ENCODE measurements around the gene NUP205. TPM values are rescaled to one million over a fixed set of nuclear protein-coding genes. Genes with fewer than 3 reads are reported as not detected.
A peak's percentile ranks its signal among the peaks of the same experiment; 100 is the strongest.

NUP205 gene
- total RNA-seq, 4 donors from 2014 or later = 27.6 to 33.9 (median 28.8) TPM

- intact Hi-C loops (cut with DNase I; ENCODE audit: low total_unique reads) = no loop called here
- no peak overlapping the region for H3K4me3 ChIP-seq (ENCODE audit: low read depth, poor library complexity, severe bottlenecking)
- TF ChIP-seq, protein P1, sequence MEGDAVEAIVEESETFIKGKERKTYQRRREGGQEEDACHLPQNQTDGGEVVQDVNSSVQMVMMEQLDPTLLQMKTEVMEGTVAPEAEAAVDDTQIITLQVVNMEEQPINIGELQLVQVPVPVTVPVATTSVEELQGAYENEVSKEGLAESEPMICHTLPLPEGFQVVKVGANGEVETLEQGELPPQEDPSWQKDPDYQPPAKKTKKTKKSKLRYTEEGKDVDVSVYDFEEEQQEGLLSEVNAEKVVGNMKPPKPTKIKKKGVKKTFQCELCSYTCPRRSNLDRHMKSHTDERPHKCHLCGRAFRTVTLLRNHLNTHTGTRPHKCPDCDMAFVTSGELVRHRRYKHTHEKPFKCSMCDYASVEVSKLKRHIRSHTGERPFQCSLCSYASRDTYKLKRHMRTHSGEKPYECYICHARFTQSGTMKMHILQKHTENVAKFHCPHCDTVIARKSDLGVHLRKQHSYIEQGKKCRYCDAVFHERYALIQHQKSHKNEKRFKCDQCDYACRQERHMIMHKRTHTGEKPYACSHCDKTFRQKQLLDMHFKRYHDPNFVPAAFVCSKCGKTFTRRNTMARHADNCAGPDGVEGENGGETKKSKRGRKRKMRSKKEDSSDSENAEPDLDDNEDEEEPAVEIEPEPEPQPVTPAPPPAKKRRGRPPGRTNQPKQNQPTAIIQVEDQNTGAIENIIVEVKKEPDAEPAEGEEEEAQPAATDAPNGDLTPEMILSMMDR (IDR thresholded peaks at IDR 0.05) = no peak
- TF ChIP-seq POLR2A (IDR thresholded peaks at IDR 0.05) = no peak
- DNase-seq (ENCODE audit: low spot score in 2 of 2) = no peak
- 65 to 71% methylated on average over 7 of the region's 7 CpGs for WGBS, 2 donors
These were observed 7.5 kb upstream of the NUP205 start for GRCh38 chr7:135550196-135550595.

- no peak overlapping the region for H3K4me3 ChIP-seq (ENCODE audit: low read depth, poor library complexity, severe bottlenecking)
- TF ChIP-seq POLR2A (IDR thresholded peaks at IDR 0.05) = no peak
- TF ChIP-seq, protein P1 (IDR thresholded peaks at IDR 0.05) = no peak
- no peak for DNase-seq (ENCODE audit: low spot score in 2 of 2)
- 60 to 92% methylated on average over 3 of the region's 3 CpGs for WGBS, 2 donors
- intact Hi-C loops (cut with DNase I; ENCODE audit: low total_unique reads) = no loop called here
These were observed 5.6 kb upstream of the NUP205 start for GRCh38 chr7:135552148-135552547.

GRCh38 chr7:135553346-135553745 lies 4.4 kb upstream of the NUP205 start:
- WGBS, 2 donors = 88 to 94% methylated on average over 3 of the region's 3 CpGs
- intact Hi-C loops (cut with DNase I; ENCODE audit: low total_unique reads) = no loop called here
- no peak for DNase-seq (ENCODE audit: low spot score in 2 of 2)
- TF ChIP-seq, protein P1 (IDR thresholded peaks at IDR 0.05) = no peak
- TF ChIP-seq POLR2A (IDR thresholded peaks at IDR 0.05) = no peak
- H3K4me3 ChIP-seq (ENCODE audit: low read depth, poor library complexity, severe bottlenecking) = no peak overlapping the region

GRCh38 chr7:135558337-135558767 lies 635 bp downstream of the NUP205 start:
- peak overlapping the region; percentile 96 for H3K4me3 ChIP-seq (ENCODE audit: low read depth, poor library complexity, severe bottlenecking)
- 0% methylated on average over 16 of the region's 16 CpGs for WGBS, 2 donors
- peak; percentile 58 to 88 for DNase-seq (ENCODE audit: low spot score in 2 of 2)
- intact Hi-C loops (cut with DNase I; ENCODE audit: low total_unique reads) = no loop called here
- TF ChIP-seq, protein P1 (IDR thresholded peaks at IDR 0.05) = no peak
- TF ChIP-seq POLR2A (IDR thresholded peaks at IDR 0.05) = no peak

GRCh38 chr7:135558881-135559280 lies 1.2 kb downstream of the NUP205 start:
- TF ChIP-seq POLR2A (IDR thresholded peaks at IDR 0.05) = no peak
- TF ChIP-seq, protein P1 (IDR thresholded peaks at IDR 0.05) = no peak
- no peak overlapping the region for H3K4me3 ChIP-seq (ENCODE audit: low read depth, poor library complexity, severe bottlenecking)
- no peak for DNase-seq (ENCODE audit: low spot score in 2 of 2)
- intact Hi-C loops (cut with DNase I; ENCODE audit: low total_unique reads) = no loop called here
- WGBS, 2 donors = 53 to 55% methylated on average over 5 of the region's 5 CpGs

DNA sequence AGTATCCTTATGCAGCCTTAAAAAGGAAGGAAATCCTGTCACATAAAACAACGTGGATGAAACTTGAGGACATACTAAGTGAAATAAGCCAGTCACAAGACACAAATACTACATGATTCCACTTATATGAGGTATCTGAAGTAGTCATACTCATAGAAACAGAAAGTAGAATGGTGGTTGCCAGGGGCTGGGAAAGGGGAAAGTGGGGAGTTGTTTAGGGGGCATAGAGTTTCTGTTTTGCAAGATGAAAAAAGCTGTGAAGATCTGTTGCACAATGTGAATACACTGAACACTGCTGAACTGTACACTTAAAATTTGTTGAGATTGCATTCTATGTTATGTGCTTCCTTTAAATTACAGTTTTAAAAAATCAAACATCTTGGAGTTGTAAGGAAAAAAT lies 2.9 kb downstream of the NUP205 start:
- no peak for TF ChIP-seq POLR2A (IDR thresholded peaks at IDR 0.05)
- TF ChIP-seq, protein P1 (IDR thresholded peaks at IDR 0.05) = no peak
- DNase-seq (ENCODE audit: low spot score in 2 of 2) = no peak
- 40 to 59% methylated on average over 1 of the region's 1 CpG for WGBS, 2 donors
- intact Hi-C loops (cut with DNase I; ENCODE audit: low total_unique reads) = no loop called here
- H3K4me3 ChIP-seq (ENCODE audit: low read depth, poor library complexity, severe bottlenecking) = no peak overlapping the region
